Keratinocyte (primary cell): ENCODE measurements around the gene COL20A1.

Experiments
- EZH2 ChIP-seq: IDR thresholded peaks from one replicate; pipeline ENCODE4 v1.6.1; 2012; ENCODE audit warnings: inconsistent platforms, mild to moderate bottlenecking, low read length, moderate library complexity
- TF ChIP-seq, protein P1 (sequence below), 3 experiments: IDR thresholded peaks in 1 of 3; conservative IDR thresholded peaks in 1 of 3; optimal IDR thresholded peaks in 1 of 3; 2 replicates in 2 of 3; 3 replicates in 1 of 3; pipeline versions ENCODE3 to v1.5.1; 2011; ENCODE audit warnings: low read length in 3 of 3, mild to moderate bottlenecking in 3 of 3, moderate library complexity in 2 of 3, control low read depth in 1 of 3, inconsistent platforms in 1 of 3; ENCODE audit not compliant: insufficient read depth in 2 of 3; ENCODE audit errors: extremely low read depth in 1 of 3

DNA sequence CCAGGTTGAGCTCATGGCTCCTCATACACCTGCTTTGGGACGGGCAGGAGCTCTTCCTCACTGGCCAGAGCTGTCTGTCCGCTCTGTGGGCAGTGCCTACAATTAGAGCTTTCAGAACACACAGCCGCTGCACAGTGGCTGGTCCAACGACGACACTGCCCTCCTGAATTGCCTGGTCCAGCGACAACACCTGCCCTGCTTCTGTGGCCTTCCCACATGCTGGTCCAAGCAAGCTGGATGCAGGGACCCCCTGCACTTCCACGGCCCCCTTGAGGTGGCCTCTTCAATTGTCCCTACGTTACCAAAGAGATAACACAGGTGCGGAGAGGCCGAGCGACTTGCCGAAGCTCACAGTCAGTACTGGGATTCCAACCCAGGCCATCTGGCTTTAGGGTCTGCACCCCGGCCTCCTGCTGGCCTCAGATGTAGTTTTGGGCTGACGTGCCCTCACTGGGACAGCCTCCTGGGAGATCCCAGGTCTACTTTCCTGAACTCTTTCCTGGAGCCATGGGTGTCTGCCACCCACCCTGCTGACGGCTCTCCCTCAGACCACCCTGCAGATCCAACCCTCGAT lies 69.5 kb downstream of the COL20A1 start:
- TF ChIP-seq, protein P1, sequence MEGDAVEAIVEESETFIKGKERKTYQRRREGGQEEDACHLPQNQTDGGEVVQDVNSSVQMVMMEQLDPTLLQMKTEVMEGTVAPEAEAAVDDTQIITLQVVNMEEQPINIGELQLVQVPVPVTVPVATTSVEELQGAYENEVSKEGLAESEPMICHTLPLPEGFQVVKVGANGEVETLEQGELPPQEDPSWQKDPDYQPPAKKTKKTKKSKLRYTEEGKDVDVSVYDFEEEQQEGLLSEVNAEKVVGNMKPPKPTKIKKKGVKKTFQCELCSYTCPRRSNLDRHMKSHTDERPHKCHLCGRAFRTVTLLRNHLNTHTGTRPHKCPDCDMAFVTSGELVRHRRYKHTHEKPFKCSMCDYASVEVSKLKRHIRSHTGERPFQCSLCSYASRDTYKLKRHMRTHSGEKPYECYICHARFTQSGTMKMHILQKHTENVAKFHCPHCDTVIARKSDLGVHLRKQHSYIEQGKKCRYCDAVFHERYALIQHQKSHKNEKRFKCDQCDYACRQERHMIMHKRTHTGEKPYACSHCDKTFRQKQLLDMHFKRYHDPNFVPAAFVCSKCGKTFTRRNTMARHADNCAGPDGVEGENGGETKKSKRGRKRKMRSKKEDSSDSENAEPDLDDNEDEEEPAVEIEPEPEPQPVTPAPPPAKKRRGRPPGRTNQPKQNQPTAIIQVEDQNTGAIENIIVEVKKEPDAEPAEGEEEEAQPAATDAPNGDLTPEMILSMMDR (optimal IDR thresholded peaks at IDR 0.05 in 1 of 3, IDR thresholded peaks at IDR 0.05 in 1 of 3, conservative IDR thresholded peaks at IDR 0.05 in 1 of 3; ENCODE audit: extremely low read depth in 1 of 3, insufficient read depth in 2 of 3, low read length in 3 of 3), result no peak
- TF ChIP-seq EZH2, result no peak
